ENCODE results near the gene STK25. TPM values are rescaled to one million over a fixed set of nuclear protein-coding genes. Genes with fewer than 3 reads are reported as not detected.

Gene STK25
- polyA plus RNA-seq, 2 of the 4 experiments (the other 2 are of a cell fraction): 101 to 138 TPM

GRCh38 chr2:241553512-241553830, 45.1 kb upstream of the STK25 start (continued):
- no peak for TF ChIP-seq REST (IDR thresholded peaks at IDR 0.05)
- no peak for TF ChIP-seq BHLHE40 (IDR thresholded peaks at IDR 0.05; ENCODE audit: low read depth, low read length)
- TF ChIP-seq JUNB (IDR thresholded peaks at IDR 0.05): no peak
- TF ChIP-seq HEYL (CRISPR knock-in tag; IDR thresholded peaks at IDR 0.05): no peak

- ATAC-seq (no peak; a peak in 1 of 6 replicates), FAIRE-seq (no peak), DNase-seq (ENCODE audit: low read depth in 1 of 2, low spot score in 1 of 2) (no peak)
- H3K4me3 ChIP-seq: no peak overlapping the region
- ChIA-PET CTCF (interaction anchor here (0.8 kb wide), 1 partner anchor 32 kb away, joined by 3 read pairs; no protein-coding TSS in a partner anchor), POLR2A (no interaction called here)
- WGBS (ENCODE audit: missing lambda C conversion rate): 70% methylated on average over 28 of the region's 33 CpGs
- H3K9me3 ChIP-seq: peaks cover 12% of the 10 kb centered on the region
- peaks cover 11% of the 10 kb centered on the region for H3K4me1 ChIP-seq
- no peak for TF ChIP-seq KDM5A (IDR thresholded peaks at IDR 0.05)
- TF ChIP-seq TFCP2L1 (CRISPR knock-in tag; IDR thresholded peaks at IDR 0.05): no peak
- TF ChIP-seq CBX2 (IDR thresholded peaks at IDR 0.05; ENCODE audit: borderline replicate concordance, low read depth): no peak
- TF ChIP-seq NFE2L2 (conservative IDR thresholded peaks at IDR 0.05; ENCODE audit: low read length): no peak
- no peak for TF ChIP-seq ZC3H11A (IDR thresholded peaks at IDR 0.05)
- TF ChIP-seq CBX8 (IDR thresholded peaks at IDR 0.05): no peak
- TF ChIP-seq ZSCAN20 (CRISPR knock-in tag; IDR thresholded peaks at IDR 0.05): no peak
- H3K27ac ChIP-seq: no peak overlapping the region
- no peak overlapping the region for H3K4me2 ChIP-seq
Observed at GRCh38 chr2:241551998-241552737, 43.8 kb upstream of the STK25 start.

GRCh38 chr2:241551599-241551997, 43.2 kb upstream of the STK25 start:
- no peak overlapping the region for H3K4me3 ChIP-seq
- TF ChIP-seq POLR2AphosphoS2 (conservative IDR thresholded peaks at IDR 0.05; ENCODE audit: low read length): no peak
- no peak for TF ChIP-seq MYC (IDR thresholded peaks at IDR 0.05; ENCODE audit: borderline replicate concordance, low read length)
- no peak for TF ChIP-seq MAFK (IDR thresholded peaks at IDR 0.05; ENCODE audit: partially characterized antibody)
- TF ChIP-seq POLR2A (IDR thresholded peaks at IDR 0.05; ENCODE audit: low read length): no peak
- TF ChIP-seq SREBF2 (IDR thresholded peaks at IDR 0.05): no peak
- no peak for TF ChIP-seq EHF (CRISPR knock-in tag; IDR thresholded peaks at IDR 0.05)
- no peak for TF ChIP-seq NPAS2 (CRISPR knock-in tag; IDR thresholded peaks at IDR 0.05; ENCODE audit: borderline replicate concordance)
- TF ChIP-seq, protein P1, sequence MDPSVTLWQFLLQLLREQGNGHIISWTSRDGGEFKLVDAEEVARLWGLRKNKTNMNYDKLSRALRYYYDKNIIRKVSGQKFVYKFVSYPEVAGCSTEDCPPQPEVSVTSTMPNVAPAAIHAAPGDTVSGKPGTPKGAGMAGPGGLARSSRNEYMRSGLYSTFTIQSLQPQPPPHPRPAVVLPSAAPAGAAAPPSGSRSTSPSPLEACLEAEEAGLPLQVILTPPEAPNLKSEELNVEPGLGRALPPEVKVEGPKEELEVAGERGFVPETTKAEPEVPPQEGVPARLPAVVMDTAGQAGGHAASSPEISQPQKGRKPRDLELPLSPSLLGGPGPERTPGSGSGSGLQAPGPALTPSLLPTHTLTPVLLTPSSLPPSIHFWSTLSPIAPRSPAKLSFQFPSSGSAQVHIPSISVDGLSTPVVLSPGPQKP (IDR thresholded peaks at IDR 0.05; ENCODE audit: low read depth, low read length): no peak
- TF ChIP-seq RARB (CRISPR knock-in tag; IDR thresholded peaks at IDR 0.05): no peak
- no peak for TF ChIP-seq PHF8 (IDR thresholded peaks at IDR 0.05; ENCODE audit: borderline replicate concordance, low read depth)
- TF ChIP-seq, protein P2, sequence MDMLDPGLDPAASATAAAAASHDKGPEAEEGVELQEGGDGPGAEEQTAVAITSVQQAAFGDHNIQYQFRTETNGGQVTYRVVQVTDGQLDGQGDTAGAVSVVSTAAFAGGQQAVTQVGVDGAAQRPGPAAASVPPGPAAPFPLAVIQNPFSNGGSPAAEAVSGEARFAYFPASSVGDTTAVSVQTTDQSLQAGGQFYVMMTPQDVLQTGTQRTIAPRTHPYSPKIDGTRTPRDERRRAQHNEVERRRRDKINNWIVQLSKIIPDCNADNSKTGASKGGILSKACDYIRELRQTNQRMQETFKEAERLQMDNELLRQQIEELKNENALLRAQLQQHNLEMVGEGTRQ (IDR thresholded peaks at IDR 0.05): no peak
- TF ChIP-seq CHD2 (IDR thresholded peaks at IDR 0.05; ENCODE audit: low read length, partially characterized antibody): no peak
- no peak for TF ChIP-seq CHD4 (IDR thresholded peaks at IDR 0.05; ENCODE audit: borderline replicate concordance)
- TF ChIP-seq KDM5A (IDR thresholded peaks at IDR 0.05): no peak
- CTCF ChIA-PET: no interaction called here
- H3K9me3 ChIP-seq: peaks cover 6% of the 10 kb centered on the region; the same call in 2 of the 3 replicates
- no peak overlapping the region for H3K4me2 ChIP-seq
- H3K27ac ChIP-seq: no peak overlapping the region
- peaks cover 17% of the 10 kb centered on the region for H3K4me1 ChIP-seq
- POLR2A ChIA-PET: no interaction called here
- 62% methylated on average over 6 of the region's 12 CpGs for WGBS (ENCODE audit: missing lambda C conversion rate)
- no peak for FAIRE-seq
- ATAC-seq: no peak
- DNase-seq (ENCODE audit: low read depth in 1 of 2, low spot score in 1 of 2): no peak

Measured in A549 (cell line).